GM12891 (cell line): ENCODE measurements around the gene TRAPPC2B.

Experiments used
- DNase-seq: peaks from one replicate; pipeline ENCODE4 v3.0.0; 2011; ENCODE audit warnings: low spot score; ENCODE audit not compliant: insufficient read length
- FAIRE-seq: peaks from 2 replicates; lab custom pipeline; 2011; peaks lifted over from hg19 to GRCh38; lab: Jason Lieb, UNC
- PAX5 ChIP-seq: IDR thresholded peaks from 2 replicates; pipeline ENCODE4 v1.6.1; 2011; ENCODE audit warnings: low read length, moderate library complexity, mild to moderate bottlenecking; ENCODE audit not compliant: insufficient read depth, severe bottlenecking
- POLR2A ChIP-seq: IDR thresholded peaks from 2 replicates; pipeline ENCODE4 v1.6.1; 2011; ENCODE audit warnings: low read depth, low read length, control low read depth
- POLR2AphosphoS5 ChIP-seq: IDR thresholded peaks from 2 replicates; pipeline ENCODE4 v1.6.1; 2011; ENCODE audit warnings: low read depth, low read length, control low read depth
- POU2F2 ChIP-seq: IDR thresholded peaks from 2 replicates; pipeline ENCODE4 v1.6.1; 2011; ENCODE audit warnings: low read depth, mild to moderate bottlenecking, control low read depth, low read length, moderate library complexity
- SPI1 ChIP-seq: IDR thresholded peaks from 2 replicates; pipeline ENCODE4 v1.6.1; 2011; ENCODE audit warnings: low read depth, low read length, control low read depth
- TAF1 ChIP-seq: IDR thresholded peaks from 2 replicates; pipeline ENCODE4 v1.6.1; 2011; ENCODE audit warnings: low read depth, low read length, control low read depth

Gene TRAPPC2B

DNA sequence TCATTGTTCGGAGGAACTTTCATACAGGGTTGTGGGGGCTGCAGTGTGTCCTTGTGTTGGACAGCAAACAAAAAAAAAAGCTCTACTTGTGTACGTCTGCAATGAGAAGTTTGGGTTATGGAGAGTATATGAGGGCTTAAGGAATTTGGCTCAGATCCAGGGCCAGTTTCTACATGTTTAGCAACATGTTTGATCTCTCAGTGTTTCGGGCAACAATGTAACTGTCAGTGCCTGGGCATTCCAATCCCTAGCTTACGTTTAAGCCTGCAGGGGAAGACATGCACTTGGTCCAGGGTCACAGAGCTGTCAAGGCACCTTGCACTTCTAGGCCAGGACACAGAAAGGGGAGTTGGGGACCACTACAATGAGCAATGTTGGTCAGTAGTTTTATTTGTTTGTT lies 29.2 kb upstream of the TRAPPC2B start:
- TF ChIP-seq POLR2A (no peak), SPI1 (no peak), POU2F2 (no peak), PAX5 (no peak), POLR2AphosphoS5 (no peak), TAF1 (no peak)
- no peak for FAIRE-seq
- no peak for DNase-seq

GRCh38 chr19:57338877-57339276 lies 24.5 kb upstream of the TRAPPC2B start:
- no peak for TF ChIP-seq SPI1
- no peak for TF ChIP-seq PAX5
- no peak for TF ChIP-seq POLR2A
- no peak for TF ChIP-seq POU2F2
- TF ChIP-seq POLR2AphosphoS5: no peak
- no peak for TF ChIP-seq TAF1
- FAIRE-seq: no peak
- DNase-seq: no peak

DNA sequence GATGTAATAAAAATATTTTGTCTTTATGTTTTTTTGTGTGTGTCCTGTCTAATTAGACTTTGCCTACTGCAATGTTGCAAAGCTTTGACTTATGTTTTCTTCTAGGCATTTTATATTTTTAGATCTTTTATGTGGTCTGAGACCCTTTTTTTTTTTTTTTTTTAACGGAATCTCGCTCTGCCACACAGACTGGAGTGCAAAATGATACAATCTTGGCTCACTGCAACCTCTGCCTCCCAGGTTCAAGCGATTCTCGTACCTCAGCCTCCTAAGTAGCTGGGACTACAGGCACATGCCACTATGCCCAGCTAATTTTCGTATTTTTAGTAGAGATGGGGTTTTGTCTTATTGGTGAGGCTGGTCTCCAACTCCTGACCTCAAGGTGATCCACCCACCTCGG lies 20.8 kb upstream of the TRAPPC2B start:
- DNase-seq (no peak), FAIRE-seq (no peak)
- no peak for TF ChIP-seq TAF1
- TF ChIP-seq PAX5: no peak
- no peak for TF ChIP-seq SPI1
- no peak for TF ChIP-seq POU2F2
- no peak for TF ChIP-seq POLR2AphosphoS5
- no peak for TF ChIP-seq POLR2A

DNA sequence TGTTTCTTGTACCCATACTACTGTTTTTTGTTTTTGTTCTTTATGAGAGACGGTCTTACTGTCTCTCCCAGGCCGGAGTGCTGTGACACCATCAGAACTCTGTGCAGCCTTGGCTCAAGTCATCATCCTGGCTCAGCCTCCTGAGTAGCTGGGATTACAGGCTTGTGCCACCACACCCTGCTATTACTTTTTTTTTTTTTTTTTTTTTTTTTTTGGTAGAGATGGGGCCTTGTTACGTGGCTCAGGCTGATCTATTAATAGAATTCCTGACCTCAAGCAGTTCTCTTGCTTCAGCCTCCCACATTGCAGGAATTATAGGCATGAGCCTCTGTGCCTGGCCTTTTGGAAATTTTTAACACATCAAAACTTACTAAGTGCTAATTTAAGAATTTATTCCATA lies 15.2 kb upstream of the TRAPPC2B start:
- no peak for TF ChIP-seq SPI1
- no peak for FAIRE-seq
- no peak for DNase-seq

DNA sequence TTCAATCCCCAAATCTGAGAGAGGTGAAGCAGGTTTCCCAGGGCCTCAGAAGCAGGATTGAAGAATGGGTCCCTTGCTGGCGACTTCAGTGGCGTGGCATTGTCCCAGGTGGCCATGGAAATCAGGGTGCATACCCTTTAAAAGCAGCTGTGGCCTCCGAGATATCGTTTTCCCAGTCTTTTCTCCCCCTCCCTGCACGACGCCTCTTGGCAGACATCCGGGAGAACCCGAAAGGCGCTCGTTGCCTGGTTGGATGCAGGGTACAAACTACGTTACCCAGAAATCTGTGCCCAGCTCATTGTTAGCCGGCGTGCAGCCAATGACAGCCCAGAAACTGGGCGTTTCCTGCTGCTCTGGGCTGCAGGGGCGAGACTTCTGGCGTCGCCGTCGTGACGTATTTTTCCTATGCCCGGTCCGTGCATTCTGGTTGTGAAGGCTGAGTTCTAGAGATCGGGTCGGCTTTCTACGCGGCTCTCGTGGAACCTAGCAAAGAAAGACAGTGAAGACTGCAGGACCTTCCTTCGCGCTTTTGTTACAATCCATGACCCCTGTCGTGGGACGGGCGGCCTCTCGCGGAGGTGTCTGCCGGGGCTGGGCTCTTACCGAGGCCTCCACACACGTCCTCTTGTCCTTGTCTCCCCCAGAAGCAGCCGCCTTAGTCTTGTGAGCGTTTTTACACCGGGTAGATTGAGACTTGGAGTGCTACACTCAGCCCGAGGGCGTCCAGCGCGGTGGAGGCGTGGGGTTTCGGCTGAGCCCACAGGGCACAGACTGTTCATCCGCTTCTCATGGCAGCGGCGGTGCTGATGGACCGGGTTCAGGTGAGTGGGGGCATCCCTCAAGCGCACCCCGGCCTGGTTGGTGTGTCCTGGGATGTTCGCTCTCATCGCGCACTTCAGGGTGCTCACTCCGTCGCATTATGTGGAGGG lies 12.2 kb upstream of the TRAPPC2B start, which contains the start of gene ZNF304:
TSS of gene ZNF304 (plus strand) at position 395 of the 929 bp plus-strand sequence. CDS start at position 789, 394 bp downstream.
- TF ChIP-seq POLR2A (0 out of 2 replicates have a peak, but pooled peaks have one; percentile 31), POLR2AphosphoS5 (no peak)
- FAIRE-seq (peak; percentile 98), DNase-seq (peak; percentile 83)

DNA sequence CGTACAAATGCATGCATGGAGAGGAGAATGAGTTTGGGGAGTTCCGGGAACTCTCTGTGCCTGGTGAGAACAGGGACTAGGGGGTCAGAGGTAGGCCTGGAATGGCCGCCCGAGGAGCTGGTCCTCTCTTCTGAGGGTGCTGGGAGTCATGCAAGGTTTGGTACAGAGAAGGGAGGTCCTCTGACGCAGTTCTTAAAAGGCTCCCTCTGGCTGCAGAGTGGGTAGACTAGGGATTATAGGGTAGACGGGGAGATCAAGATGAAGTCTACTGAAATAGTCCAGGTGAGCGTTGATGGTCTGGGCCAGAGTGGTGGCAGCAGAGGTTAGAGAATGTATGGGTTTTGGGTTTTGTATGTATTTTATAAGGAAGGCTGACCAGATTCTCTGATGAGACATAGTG lies 11.5 kb upstream of the TRAPPC2B start:
- TF ChIP-seq SPI1: no peak
- FAIRE-seq (peak; percentile 54), DNase-seq (no peak)

DNA sequence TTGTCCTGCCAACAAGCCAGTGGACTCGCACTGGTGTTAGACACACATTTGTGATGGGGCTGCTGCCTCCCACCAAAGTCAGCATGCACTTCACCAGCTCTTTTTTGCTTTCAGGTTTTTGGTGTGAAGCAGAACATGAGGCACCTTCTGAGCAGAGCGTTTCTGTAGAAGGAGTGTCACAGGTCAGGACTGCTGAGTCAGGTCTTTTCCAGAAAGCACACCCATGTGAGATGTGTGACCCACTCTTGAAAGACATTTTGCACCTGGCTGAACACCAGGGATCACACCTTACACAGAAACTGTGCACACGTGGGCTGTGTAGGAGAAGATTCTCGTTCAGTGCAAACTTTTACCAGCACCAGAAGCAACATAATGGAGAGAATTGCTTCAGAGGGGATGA lies 7.4 kb upstream of the TRAPPC2B start:
- FAIRE-seq: no peak
- DNase-seq: no peak
- no peak for TF ChIP-seq POU2F2
- no peak for TF ChIP-seq SPI1
- no peak for TF ChIP-seq POLR2AphosphoS5
- TF ChIP-seq PAX5: no peak
- TF ChIP-seq TAF1: no peak
- TF ChIP-seq POLR2A: no peak

DNA sequence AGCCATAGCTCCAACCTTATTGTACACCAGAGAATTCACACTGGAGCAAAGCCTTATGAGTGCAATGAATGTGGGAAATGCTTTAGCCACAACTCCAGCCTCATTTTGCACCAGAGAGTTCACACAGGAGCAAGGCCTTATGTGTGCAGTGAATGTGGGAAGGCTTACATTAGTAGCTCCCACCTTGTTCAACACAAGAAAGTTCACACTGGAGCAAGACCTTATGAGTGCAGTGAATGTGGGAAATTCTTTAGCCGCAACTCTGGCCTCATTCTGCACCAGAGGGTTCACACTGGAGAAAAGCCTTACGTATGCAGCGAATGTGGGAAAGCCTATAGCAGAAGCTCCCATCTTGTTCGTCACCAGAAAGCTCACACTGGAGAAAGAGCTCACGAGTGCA lies 5.9 kb upstream of the TRAPPC2B start:
- FAIRE-seq (no peak), DNase-seq (no peak)
- TF ChIP-seq POU2F2 (no peak), POLR2AphosphoS5 (no peak), TAF1 (no peak), PAX5 (no peak), SPI1 (no peak), POLR2A (no peak)

- no peak for FAIRE-seq
- no peak for TF ChIP-seq TAF1
- TF ChIP-seq POLR2A: no peak
- no peak for TF ChIP-seq SPI1
- no peak for TF ChIP-seq POU2F2
- TF ChIP-seq PAX5: no peak
- TF ChIP-seq POLR2AphosphoS5: no peak
- DNase-seq: no peak
These were observed 4.1 kb upstream of the TRAPPC2B start for GRCh38 chr19:57359300-57359699.

- DNase-seq (no peak), FAIRE-seq (no peak)
- no peak for TF ChIP-seq SPI1
- TF ChIP-seq POLR2A: no peak
- no peak for TF ChIP-seq POU2F2
- TF ChIP-seq TAF1: no peak
- TF ChIP-seq POLR2AphosphoS5: no peak
- TF ChIP-seq PAX5: no peak
These were observed 932 bp upstream of the TRAPPC2B start for GRCh38 chr19:57362419-57362818.

DNA sequence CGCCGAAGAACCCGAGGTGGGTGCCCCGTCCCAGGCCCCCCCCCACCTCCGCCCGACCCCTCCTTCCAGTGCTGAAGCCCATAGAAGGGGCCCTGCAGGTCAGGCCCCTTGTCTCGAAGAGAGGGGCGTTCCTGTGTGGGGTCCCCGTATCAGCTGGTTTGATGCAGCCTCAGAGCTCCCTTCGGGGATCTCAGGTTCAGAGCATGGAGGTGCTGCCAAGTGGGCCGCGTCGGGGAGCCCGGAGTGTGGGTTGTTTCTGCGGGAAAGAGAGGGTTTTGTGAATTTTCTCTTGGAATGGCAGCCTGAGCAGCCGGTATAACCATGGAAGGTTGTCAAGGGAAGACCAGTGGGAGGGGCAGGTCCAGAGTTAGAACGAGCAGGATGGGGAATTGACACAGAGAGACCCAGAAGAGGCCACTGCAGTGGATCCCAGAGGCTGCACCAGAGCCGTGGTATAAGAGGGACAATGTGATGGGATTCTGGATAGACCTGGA lies 384 bp downstream of the TRAPPC2B start:
- TF ChIP-seq POU2F2 (no peak), PAX5 (no peak), TAF1 (no peak), SPI1 (no peak), POLR2AphosphoS5 (no peak), POLR2A (no peak)
- DNase-seq (no peak), FAIRE-seq (no peak)
